PC-3 (cell line): Measurements from ENCODE around the gene AVP. TPM values are rescaled to one million over a fixed set of nuclear protein-coding genes. Genes with fewer than 3 reads are reported as not detected.
"Not testable (repeated sequence)": the region's sequence is repeated elsewhere in the genome, so short reads cannot be mapped to it uniquely, and the experiment has no call there.

Experiments
- ATAC-seq: fragments of 200-7000 bp; cut with Tn5 transposase; 2 replicates; pipeline ENCODE4 v1.9.1; 2020; ENCODE audit warnings: mild to moderate bottlenecking, moderate library complexity
- BruUV-seq: library from RNA; stranded (reverse); fragments of 400-500 nt; replicated peaks from 2 replicates; lab custom pipeline; 2021; lab: Mats Ljungman, UMichigan
- CTCF ChIA-PET: fragments of 300-600 bp; sonication (Branson Sonifier 250); formaldehyde crosslinking; loops from one replicate; lab custom pipeline; 2022; ENCODE audit warnings: antibody characterized with exemption; lab: Charles Lee
- POLR2A ChIA-PET: fragments of 300-600 bp; sonication (Branson Sonifier 250); formaldehyde crosslinking; loops from one replicate; lab custom pipeline; 2022; ENCODE audit warnings: antibody characterized with exemption; ENCODE audit not compliant: unreplicated experiment; lab: Charles Lee
- DNase-seq: peaks from one replicate; pipeline ENCODE4 v3.0.0-alpha.2; 2015
- H2AFZ ChIP-seq: fragments of 300-600 bp; sonication (generic); 2 replicates; pipeline ENCODE4 v1.6.0; 2016; ENCODE audit warnings: antibody characterized with exemption, low read length
- H3F3A ChIP-seq: fragments of 300-600 bp; sonication (generic); one replicate; pipeline ENCODE4 v1.6.0; 2017; ENCODE audit warnings: antibody characterized with exemption, low read length, control low read depth, mild to moderate bottlenecking; ENCODE audit not compliant: unreplicated experiment
- H3K27ac ChIP-seq: fragments of 300-600 bp; sonication (generic); 2 replicates; pipeline ENCODE4 v1.5.1; 2016; ENCODE audit warnings: mild to moderate bottlenecking, low read length
- H3K27me3 ChIP-seq: fragments of 300-600 bp; sonication (generic); 2 replicates; pipeline ENCODE4 v1.6.1; 2016; ENCODE audit warnings: low read length, mixed read lengths
- H3K36me3 ChIP-seq: fragments of 300-600 bp; sonication (generic); 2 replicates; pipeline ENCODE4 v1.6.1; 2016; ENCODE audit warnings: low read depth, mixed run types, low read length, mixed read lengths
- H3K4me1 ChIP-seq: fragments of 300-600 bp; sonication (generic); 2 replicates; pipeline ENCODE4 v1.5.1; 2016; ENCODE audit warnings: low read length; ENCODE audit not compliant: insufficient read depth
- H3K4me2 ChIP-seq: fragments of 300-600 bp; sonication (generic); 2 replicates; pipeline ENCODE4 v1.6.0; 2016; ENCODE audit warnings: low read length
- H3K4me3 ChIP-seq: fragments of 300-600 bp; sonication (generic); 2 replicates; pipeline ENCODE4 v1.5.1; 2016; ENCODE audit warnings: mild to moderate bottlenecking, low read length, mixed read lengths
- H3K79me2 ChIP-seq: fragments of 300-600 bp; sonication (generic); 2 replicates; pipeline ENCODE4 v1.6.1; 2017; ENCODE audit warnings: low read length, mixed read lengths
- H3K9ac ChIP-seq: fragments of 300-600 bp; sonication (generic); 2 replicates; pipeline ENCODE4 v1.6.0; 2016; ENCODE audit warnings: mild to moderate bottlenecking, low read length
- H3K9me2 ChIP-seq: fragments of 300-600 bp; sonication (generic); replicated peaks from 2 replicates; pipeline ENCODE4 v1.6.1; 2016; ENCODE audit warnings: mixed run types, low read length, mixed read lengths
- H3K9me3 ChIP-seq: fragments of 300-600 bp; sonication (generic); 2 replicates; pipeline ENCODE4 v1.6.1; 2016; ENCODE audit warnings: low read length, mixed read lengths
- H4K20me1 ChIP-seq: fragments of 300-600 bp; sonication (generic); 2 replicates; pipeline ENCODE4 v1.6.1; 2016; ENCODE audit warnings: low read length, mixed read lengths
- CTCF ChIP-seq: fragments of 300-600 bp; sonication (generic); conservative IDR thresholded peaks from 2 replicates; pipeline ENCODE4 v1.5.1; 2017; ENCODE audit warnings: antibody characterized with exemption, low read depth, mild to moderate bottlenecking, low read length
- EZH2 ChIP-seq: fragments of 300-600 bp; sonication (generic); IDR thresholded peaks from one replicate; pipeline ENCODE4 v1.6.1; 2017; ENCODE audit warnings: antibody characterized with exemption, mild to moderate bottlenecking, low read length; ENCODE audit not compliant: unreplicated experiment
- EZH2phosphoT487 ChIP-seq: fragments of 300-600 bp; sonication (generic); IDR thresholded peaks from 2 replicates; pipeline ENCODE4 v1.6.1; 2018; ENCODE audit warnings: mild to moderate bottlenecking, antibody characterized with exemption, low read length, borderline replicate concordance
- intact Hi-C: fragments of 100-400 bp; cut with micrococcal nuclease; formaldehyde crosslinking; loops from 2 replicates; pipeline ENCODE4 v1.9.0; 2023
- total RNA-seq: library from RNA; depleted of rRNA; stranded (reverse); fragments of >200 nt; gene quantifications from 2 replicates; pipeline ENCODE4 v1.2.3, GENCODE V29; 2014

The AVP gene
- total RNA-seq, 1 experiment from 2014 or later, result not detected

- H3K79me2 ChIP-seq, result no peaks in the 10 kb centered on the region
- no peak overlapping the region for H3K9ac ChIP-seq
- BruUV-seq, result no TSS peak
- H3K27me3 ChIP-seq, result no peaks in the 10 kb centered on the region
- no peak for DNase-seq
- TF ChIP-seq EZH2 (no peak), EZH2phosphoT487 (no peak), CTCF (no peak)
- no peak overlapping the region for H3K4me3 ChIP-seq
- no peaks in the 10 kb centered on the region for H3K36me3 ChIP-seq
- intact Hi-C loops, result no loop called here
- H2AFZ ChIP-seq, result no peak overlapping the region
- no peak for ATAC-seq
- H3F3A ChIP-seq, result no peaks in the 10 kb centered on the region
- H4K20me1 ChIP-seq, result no peaks in the 10 kb centered on the region
- no peaks in the 10 kb centered on the region for H3K9me2 ChIP-seq
- 0 out of 2 replicates have a peak, but pooled peaks cover 5% of the 10 kb centered on the region for H3K4me1 ChIP-seq
- no peak overlapping the region for H3K27ac ChIP-seq
- ChIA-PET CTCF (no interaction called here), POLR2A (interaction anchor here (0.6 kb wide), 2 partner anchors 19 to 371 kb away, joined by 3 to 4 read pairs; no protein-coding TSS in a partner anchor)
- no peaks in the 10 kb centered on the region for H3K9me3 ChIP-seq
- no peak overlapping the region for H3K4me2 ChIP-seq
These were observed 17.1 kb downstream of the AVP start for GRCh38 chr20:3067139-3068014.

GRCh38 chr20:3064119-3064518 lies 20.4 kb downstream of the AVP start:
- H3F3A ChIP-seq, result not testable (repeated sequence)

GRCh38 chr20:3059489-3059888 lies 25.0 kb downstream of the AVP start:
- ChIA-PET POLR2A (no interaction called here), CTCF (no interaction called here)
- H3K4me2 ChIP-seq, result no peak overlapping the region
- H3F3A ChIP-seq, result no peaks in the 10 kb centered on the region
- H3K9me2 ChIP-seq, result no peaks in the 10 kb centered on the region
- H3K27ac ChIP-seq, result no peak overlapping the region
- H3K9ac ChIP-seq, result no peak overlapping the region
- H3K4me1 ChIP-seq, result no peaks in the 10 kb centered on the region
- H3K9me3 ChIP-seq, result no peaks in the 10 kb centered on the region
- no peaks in the 10 kb centered on the region for H4K20me1 ChIP-seq
- H3K36me3 ChIP-seq, result no peaks in the 10 kb centered on the region
- no TSS peak for BruUV-seq
- intact Hi-C loops, result no loop called here
- no peak overlapping the region for H3K4me3 ChIP-seq
- TF ChIP-seq CTCF (no peak), EZH2phosphoT487 (no peak), EZH2 (no peak)
- ATAC-seq (no peak), DNase-seq (no peak)
- no peak overlapping the region for H2AFZ ChIP-seq
- H3K27me3 ChIP-seq, result no peaks in the 10 kb centered on the region
- H3K79me2 ChIP-seq, result no peaks in the 10 kb centered on the region

More at GRCh38 chr20:3064119-3064518, 20.4 kb downstream of the AVP start:
- H3K9me3 ChIP-seq, H3K9ac ChIP-seq, POLR2A ChIA-PET, H3K4me3 ChIP-seq, H2AFZ ChIP-seq, BruUV-seq, intact Hi-C loops, DNase-seq, H3K79me2 ChIP-seq, H3K27ac ChIP-seq, ATAC-seq, CTCF ChIA-PET, H3K36me3 ChIP-seq, H3K9me2 ChIP-seq, H3K27me3 ChIP-seq, H3K4me2 ChIP-seq, H4K20me1 ChIP-seq, H3K4me1 ChIP-seq: not testable (repeated sequence)
